Measurements from ENCODE around the gene BRPF1.
"Not testable (repeated sequence)": the region's sequence is repeated elsewhere in the genome, so short reads cannot be mapped to it uniquely, and the experiment has no call there.

BRPF1 gene

GRCh38 chr3:9770276-9770812 is 38.8 kb downstream of the BRPF1 start:
- no peak for DNase-seq

GRCh38 chr3:9771007-9771406 is 39.5 kb downstream of the BRPF1 start:
- not testable (repeated sequence) for DNase-seq

GRCh38 chr3:9776896-9777693 is 45.6 kb downstream of the BRPF1 start:
- DNase-seq, result no peak

- no peak for DNase-seq
Observed at GRCh38 chr3:9777694-9778021, 46.1 kb downstream of the BRPF1 start.

GRCh38 chr3:9778143-9779074 is 46.9 kb downstream of the BRPF1 start:
- no peak for DNase-seq

GRCh38 chr3:9779075-9779593 is 47.6 kb downstream of the BRPF1 start:
- DNase-seq, result no peak

GRCh38 chr3:9779721-9780457 is 48.4 kb downstream of the BRPF1 start:
- DNase-seq, result no peak

- no peak for DNase-seq
Observed at GRCh38 chr3:9780458-9780812, 48.9 kb downstream of the BRPF1 start.

GRCh38 chr3:9780910-9781309 is 49.4 kb downstream of the BRPF1 start:
- DNase-seq, result no peak

GRCh38 chr3:9781551-9781950 is 50.0 kb downstream of the BRPF1 start:
- DNase-seq, result no peak

- DNase-seq, result no peak
Observed at GRCh38 chr3:9781978-9782603, 50.6 kb downstream of the BRPF1 start.

GRCh38 chr3:9782770-9783169 is 51.2 kb downstream of the BRPF1 start:
- DNase-seq, result no peak

- no peak for DNase-seq
Observed at GRCh38 chr3:9783954-9784353, 52.4 kb downstream of the BRPF1 start.

- no peak for DNase-seq
Observed at GRCh38 chr3:9784965-9785364, 53.4 kb downstream of the BRPF1 start.

GRCh38 chr3:9785602-9786001 is 54.1 kb downstream of the BRPF1 start:
- DNase-seq, result no peak

- no peak for DNase-seq
Observed at GRCh38 chr3:9786209-9786739, 54.7 kb downstream of the BRPF1 start.

- DNase-seq, result no peak
Observed at GRCh38 chr3:9786825-9787669, 55.5 kb downstream of the BRPF1 start.

GRCh38 chr3:9787714-9788113 is 56.2 kb downstream of the BRPF1 start:
- DNase-seq, result no peak

- DNase-seq, result no peak
Observed at GRCh38 chr3:9791127-9791526, 59.6 kb downstream of the BRPF1 start.

GRCh38 chr3:9791790-9792404 is 60.4 kb downstream of the BRPF1 start:
- no peak for DNase-seq

All from NCI-H774 (cell line).